Neural cell (in vitro differentiated cells): ENCODE results near the gene RYR1. TPM values are rescaled to one million over a fixed set of nuclear protein-coding genes. Genes with fewer than 3 reads are reported as not detected.
"Not testable (repeated sequence)": the region's sequence is repeated elsewhere in the genome, so short reads cannot be mapped to it uniquely, and the experiment has no call there.

Source experiments
- H2AFZ ChIP-seq: fragments of 200-600, 300-800 bp; sonication (generic), shearing (Covaris generic); 2 replicates; pipeline ENCODE4 v1.6.0; 2014; ENCODE audit warnings: low read depth, mild to moderate bottlenecking, antibody characterized with exemption, low read length, moderate library complexity
- H3F3A ChIP-seq: fragments of 200-600 bp; shearing (Covaris generic); 2 replicates; pipeline ENCODE4 v1.6.1; 2016; ENCODE audit warnings: mild to moderate bottlenecking, moderate library complexity, mixed read lengths, antibody characterized with exemption, low read length; ENCODE audit not compliant: insufficient read depth, poor library complexity, severe bottlenecking
- H3K27ac ChIP-seq: fragments of 200-600, 300-800 bp; sonication (generic), shearing (Covaris generic); 2 replicates; pipeline ENCODE4 v1.5.1; 2014; ENCODE audit warnings: mild to moderate bottlenecking, low read length, moderate library complexity
- H3K27me3 ChIP-seq: fragments of 300-800, 200-600 bp; sonication (generic), shearing (Covaris generic); 2 replicates; pipeline ENCODE4 v1.6.0; 2014; ENCODE audit warnings: mild to moderate bottlenecking, low read depth, low read length, moderate library complexity; ENCODE audit not compliant: insufficient read depth
- H3K36me3 ChIP-seq: fragments of 300-800, 200-600 bp; sonication (generic), shearing (Covaris generic); 2 replicates; pipeline ENCODE4 v1.5.1; 2014; ENCODE audit warnings: mild to moderate bottlenecking, antibody characterized with exemption, low read length, moderate library complexity; ENCODE audit not compliant: insufficient read depth
- H3K4me2 ChIP-seq: fragments of 300-800, 200-600 bp; sonication (generic), shearing (Covaris generic); 2 replicates; pipeline ENCODE4 v1.6.0; 2014; ENCODE audit warnings: mild to moderate bottlenecking, low read length
- H3K4me3 ChIP-seq: fragments of 300-800, 200-600 bp; sonication (generic), shearing (Covaris generic); 2 replicates; pipeline ENCODE4 v1.5.1; 2014; ENCODE audit warnings: mild to moderate bottlenecking, low read length, moderate library complexity
- H3K79me2 ChIP-seq: fragments of 200-600 bp; shearing (Covaris generic); replicated peaks from 2 replicates; pipeline ENCODE4 v1.6.0; 2014; ENCODE audit warnings: mild to moderate bottlenecking, low read length, moderate library complexity; ENCODE audit not compliant: insufficient read depth
- H3K9ac ChIP-seq: fragments of 300-800, 200-600 bp; sonication (generic), shearing (Covaris generic); 2 replicates; pipeline ENCODE4 v1.6.1; 2016; ENCODE audit warnings: mild to moderate bottlenecking, low read length, mixed read lengths
- H3K9me2 ChIP-seq: fragments of 200-600 bp; shearing (Covaris generic); 2 replicates; pipeline ENCODE4 v1.6.1; 2016; ENCODE audit warnings: mild to moderate bottlenecking, low read length, mixed read lengths; ENCODE audit not compliant: insufficient read depth
- H3K9me3 ChIP-seq: fragments of 200-600, 300-800 bp; sonication (generic), shearing (Covaris generic); 2 replicates; pipeline ENCODE4 v1.6.1; 2016; ENCODE audit warnings: mild to moderate bottlenecking, mixed run types, low read length, moderate library complexity, mixed read lengths
- H4K20me1 ChIP-seq: fragments of 200-600 bp; shearing (Covaris generic); 2 replicates; pipeline ENCODE4 v1.6.1; 2016; ENCODE audit warnings: mild to moderate bottlenecking, mixed run types; ENCODE audit not compliant: insufficient read depth
- EP300 ChIP-seq: fragments of 450-650 bp; conservative IDR thresholded peaks from 2 replicates; pipeline ENCODE4 v1.6.1; 2014; ENCODE audit warnings: antibody characterized with exemption, mild to moderate bottlenecking, moderate library complexity; ENCODE audit not compliant: poor library complexity, severe bottlenecking
- EZH2 ChIP-seq: fragments of 200-600, 300-800 bp; shearing (Covaris generic), sonication (generic); IDR thresholded peaks from 2 replicates; pipeline ENCODE4 v1.6.1; 2014; ENCODE audit warnings: antibody characterized with exemption, low read length, borderline replicate concordance, mild to moderate bottlenecking; ENCODE audit not compliant: insufficient read depth, poor library complexity, severe bottlenecking
- MXI1 ChIP-seq: fragments of 450-650 bp; conservative IDR thresholded peaks from 2 replicates; pipeline ENCODE4 v1.6.1; 2014; ENCODE audit warnings: antibody characterized with exemption, mild to moderate bottlenecking; ENCODE audit not compliant: poor library complexity, severe bottlenecking
- POLR2AphosphoS5 ChIP-seq: IDR thresholded peaks from 2 replicates; pipeline ENCODE4 v1.6.1; 2012
- RAD21 ChIP-seq: fragments of 450-650 bp; conservative IDR thresholded peaks from 2 replicates; pipeline ENCODE4 v1.6.1; 2014; ENCODE audit warnings: antibody characterized with exemption, mild to moderate bottlenecking, moderate library complexity
- REST ChIP-seq: IDR thresholded peaks from 2 replicates; pipeline ENCODE4 v1.6.1; 2012; ENCODE audit warnings: borderline replicate concordance
- SMC3 ChIP-seq: fragments of 450-650 bp; conservative IDR thresholded peaks from 2 replicates; pipeline ENCODE4 v1.6.1; 2014; ENCODE audit warnings: antibody characterized with exemption, mild to moderate bottlenecking, moderate library complexity; ENCODE audit not compliant: poor library complexity
- TAF1 ChIP-seq: IDR thresholded peaks from 2 replicates; pipeline ENCODE4 v1.6.1; 2012; ENCODE audit warnings: low read depth
- polyA plus RNA-seq: library from polyadenylated mRNA; depleted of rRNA; stranded (reverse); fragments of >200 nt; gene quantifications from 2 replicates; pipeline ENCODE4 v1.2.3, GENCODE V29; 2014
- TF ChIP-seq, protein P1 (sequence below): fragments of 450-650 bp; IDR thresholded peaks from 2 replicates; pipeline ENCODE4 v1.5.1; 2014; ENCODE audit warnings: antibody characterized with exemption, mild to moderate bottlenecking, moderate library complexity; ENCODE audit not compliant: poor library complexity, severe bottlenecking

RYR1 gene
- polyA plus RNA-seq, 1 donor from 2014 or later, result 0.69 TPM

DNA sequence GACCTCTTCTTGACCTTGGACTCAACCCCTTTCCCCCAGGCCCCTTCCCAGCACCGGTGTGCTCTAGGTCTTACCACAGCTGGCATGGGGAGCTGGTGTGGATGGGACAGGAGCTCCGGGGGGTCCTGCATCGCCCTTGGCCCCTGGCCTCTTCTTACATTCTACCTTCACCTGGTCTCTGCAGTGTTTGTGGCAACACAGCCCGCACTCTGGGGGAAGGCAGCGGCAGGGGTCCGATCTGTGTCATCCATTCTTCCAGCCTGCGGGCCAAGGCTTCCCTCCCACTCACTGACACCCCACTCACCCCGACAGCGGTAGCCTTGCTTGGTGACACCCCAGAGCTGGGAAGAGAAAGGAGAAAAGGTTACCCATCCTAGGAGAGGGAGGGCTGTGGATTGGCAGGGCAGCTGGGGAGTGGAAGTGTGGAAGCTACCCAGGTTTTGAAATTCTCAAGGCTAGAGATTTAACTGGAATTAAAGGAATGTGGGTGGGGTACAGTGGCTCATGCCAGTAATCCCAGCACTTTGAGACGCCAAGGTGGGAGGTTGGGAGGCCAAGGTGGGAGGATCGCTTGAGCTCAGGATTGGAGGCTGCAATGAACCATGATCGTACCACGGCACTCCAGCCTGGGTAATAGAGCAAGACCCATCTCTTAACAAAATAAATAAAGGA is 22.3 kb upstream of the RYR1 start:
- Histone ChIP-seq H3K4me2 (no peak overlapping the region), H3K36me3 (no peaks in the 10 kb centered on the region), H3K27ac (no peak overlapping the region), H3K4me3 (no peak overlapping the region), H3K9ac (no peak overlapping the region), H3F3A (no peaks in the 10 kb centered on the region), H3K79me2 (no peaks in the 10 kb centered on the region), H2AFZ (no peak overlapping the region), H3K9me3 (no peaks in the 10 kb centered on the region), H3K9me2 (no peaks in the 10 kb centered on the region), H3K27me3 (no peaks in the 10 kb centered on the region), H4K20me1 (no peaks in the 10 kb centered on the region)
- no peak for TF ChIP-seq EZH2
- no peak for TF ChIP-seq SMC3
- no peak for TF ChIP-seq RAD21
- TF ChIP-seq MXI1, result no peak
- TF ChIP-seq TAF1, result no peak
- TF ChIP-seq EP300, result no peak
- TF ChIP-seq REST, result no peak
- TF ChIP-seq, protein P1, sequence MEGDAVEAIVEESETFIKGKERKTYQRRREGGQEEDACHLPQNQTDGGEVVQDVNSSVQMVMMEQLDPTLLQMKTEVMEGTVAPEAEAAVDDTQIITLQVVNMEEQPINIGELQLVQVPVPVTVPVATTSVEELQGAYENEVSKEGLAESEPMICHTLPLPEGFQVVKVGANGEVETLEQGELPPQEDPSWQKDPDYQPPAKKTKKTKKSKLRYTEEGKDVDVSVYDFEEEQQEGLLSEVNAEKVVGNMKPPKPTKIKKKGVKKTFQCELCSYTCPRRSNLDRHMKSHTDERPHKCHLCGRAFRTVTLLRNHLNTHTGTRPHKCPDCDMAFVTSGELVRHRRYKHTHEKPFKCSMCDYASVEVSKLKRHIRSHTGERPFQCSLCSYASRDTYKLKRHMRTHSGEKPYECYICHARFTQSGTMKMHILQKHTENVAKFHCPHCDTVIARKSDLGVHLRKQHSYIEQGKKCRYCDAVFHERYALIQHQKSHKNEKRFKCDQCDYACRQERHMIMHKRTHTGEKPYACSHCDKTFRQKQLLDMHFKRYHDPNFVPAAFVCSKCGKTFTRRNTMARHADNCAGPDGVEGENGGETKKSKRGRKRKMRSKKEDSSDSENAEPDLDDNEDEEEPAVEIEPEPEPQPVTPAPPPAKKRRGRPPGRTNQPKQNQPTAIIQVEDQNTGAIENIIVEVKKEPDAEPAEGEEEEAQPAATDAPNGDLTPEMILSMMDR, result no peak
- TF ChIP-seq POLR2AphosphoS5, result no peak

DNA sequence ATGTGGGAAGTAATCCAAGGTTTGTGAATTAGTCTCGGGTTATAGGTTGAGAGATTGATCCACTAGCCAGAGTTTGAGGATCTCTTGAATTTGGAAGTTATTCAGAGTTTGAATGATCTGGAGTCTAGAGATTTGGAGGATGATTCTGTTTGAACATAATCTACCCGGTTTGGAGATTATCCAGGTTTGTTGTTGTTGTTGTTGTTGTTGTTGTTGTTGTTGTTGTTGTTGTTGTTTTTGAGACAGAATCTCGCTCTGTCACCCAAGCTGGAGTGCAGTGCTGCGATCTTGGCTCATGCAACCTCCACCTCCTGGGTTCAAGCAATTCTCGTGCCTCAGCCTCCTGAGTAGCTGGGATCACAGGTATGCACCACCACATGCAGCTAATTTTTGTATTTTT is 21.6 kb upstream of the RYR1 start:
- not testable (repeated sequence) for H3K9ac ChIP-seq, H3K27me3 ChIP-seq, H3K36me3 ChIP-seq, H3K27ac ChIP-seq, H2AFZ ChIP-seq, H4K20me1 ChIP-seq, H3K9me2 ChIP-seq, H3K4me3 ChIP-seq, H3K4me2 ChIP-seq, H3K9me3 ChIP-seq, H3F3A ChIP-seq, H3K79me2 ChIP-seq

- no peaks in the 10 kb centered on the region for H3K9me3 ChIP-seq
- TF ChIP-seq MXI1, result no peak
- TF ChIP-seq, protein P1, result no peak
- no peak for TF ChIP-seq SMC3
- no peak for TF ChIP-seq REST
- no peak for TF ChIP-seq EP300
- TF ChIP-seq RAD21, result no peak
- no peak for TF ChIP-seq POLR2AphosphoS5
- H3K36me3 ChIP-seq, result no peaks in the 10 kb centered on the region
- no peak overlapping the region for H3K9ac ChIP-seq
- no peak overlapping the region for H2AFZ ChIP-seq
- no peaks in the 10 kb centered on the region for H4K20me1 ChIP-seq
- H3K27ac ChIP-seq, result no peak overlapping the region
- no peaks in the 10 kb centered on the region for H3K79me2 ChIP-seq
- no peak overlapping the region for H3K4me3 ChIP-seq
- H3F3A ChIP-seq, result no peaks in the 10 kb centered on the region
- H3K9me2 ChIP-seq, result no peaks in the 10 kb centered on the region
- no peaks in the 10 kb centered on the region for H3K27me3 ChIP-seq
- H3K4me2 ChIP-seq, result no peak overlapping the region
Observed at GRCh38 chr19:38412491-38412890, 21.0 kb upstream of the RYR1 start.
